ENCODE data around the gene TBC1D32. TPM values are rescaled to one million over a fixed set of nuclear protein-coding genes. Genes with fewer than 3 reads are reported as not detected.
"Not testable (repeated sequence)": the region's sequence is repeated elsewhere in the genome, so short reads cannot be mapped to it uniquely, and the experiment has no call there.

The TBC1D32 gene
- total RNA-seq, 1 donor from 2014 or later, result 7.9 TPM

DNA sequence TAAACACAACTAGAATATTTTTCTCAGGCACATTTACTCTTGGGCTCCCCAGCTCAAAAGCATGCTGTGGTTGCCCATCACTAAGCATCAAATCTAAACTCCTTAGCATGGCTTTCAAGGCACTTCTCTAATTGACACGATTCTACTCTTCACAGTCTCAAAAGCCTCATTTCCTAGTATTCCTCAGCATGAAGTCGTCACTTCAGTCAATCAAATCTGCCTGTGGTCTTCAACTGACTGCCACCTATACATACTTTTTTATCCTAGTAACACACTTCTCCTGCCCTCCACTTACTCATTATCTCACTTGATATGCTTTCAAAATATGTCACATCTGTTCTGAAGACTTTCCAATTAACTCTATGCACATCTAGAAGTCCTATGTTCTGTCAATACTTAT, 110.3 kb downstream of the TBC1D32 start:
- no peak for DNase-seq (ENCODE audit: low read depth)
- H3K4me3 ChIP-seq (ENCODE audit: low read depth, low read length), result no peak overlapping the region
- no peak for FAIRE-seq
- no peaks in the 10 kb centered on the region for H3K36me3 ChIP-seq (ENCODE audit: control insufficient read depth, insufficient read depth, low read length)
- TF ChIP-seq, protein P1, sequence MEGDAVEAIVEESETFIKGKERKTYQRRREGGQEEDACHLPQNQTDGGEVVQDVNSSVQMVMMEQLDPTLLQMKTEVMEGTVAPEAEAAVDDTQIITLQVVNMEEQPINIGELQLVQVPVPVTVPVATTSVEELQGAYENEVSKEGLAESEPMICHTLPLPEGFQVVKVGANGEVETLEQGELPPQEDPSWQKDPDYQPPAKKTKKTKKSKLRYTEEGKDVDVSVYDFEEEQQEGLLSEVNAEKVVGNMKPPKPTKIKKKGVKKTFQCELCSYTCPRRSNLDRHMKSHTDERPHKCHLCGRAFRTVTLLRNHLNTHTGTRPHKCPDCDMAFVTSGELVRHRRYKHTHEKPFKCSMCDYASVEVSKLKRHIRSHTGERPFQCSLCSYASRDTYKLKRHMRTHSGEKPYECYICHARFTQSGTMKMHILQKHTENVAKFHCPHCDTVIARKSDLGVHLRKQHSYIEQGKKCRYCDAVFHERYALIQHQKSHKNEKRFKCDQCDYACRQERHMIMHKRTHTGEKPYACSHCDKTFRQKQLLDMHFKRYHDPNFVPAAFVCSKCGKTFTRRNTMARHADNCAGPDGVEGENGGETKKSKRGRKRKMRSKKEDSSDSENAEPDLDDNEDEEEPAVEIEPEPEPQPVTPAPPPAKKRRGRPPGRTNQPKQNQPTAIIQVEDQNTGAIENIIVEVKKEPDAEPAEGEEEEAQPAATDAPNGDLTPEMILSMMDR (IDR thresholded peaks at IDR 0.05; ENCODE audit: insufficient read depth, low read length, severe bottlenecking), result no peak
- no peaks in the 10 kb centered on the region for H3K27me3 ChIP-seq (ENCODE audit: control insufficient read depth, insufficient read depth, low read length)

DNA sequence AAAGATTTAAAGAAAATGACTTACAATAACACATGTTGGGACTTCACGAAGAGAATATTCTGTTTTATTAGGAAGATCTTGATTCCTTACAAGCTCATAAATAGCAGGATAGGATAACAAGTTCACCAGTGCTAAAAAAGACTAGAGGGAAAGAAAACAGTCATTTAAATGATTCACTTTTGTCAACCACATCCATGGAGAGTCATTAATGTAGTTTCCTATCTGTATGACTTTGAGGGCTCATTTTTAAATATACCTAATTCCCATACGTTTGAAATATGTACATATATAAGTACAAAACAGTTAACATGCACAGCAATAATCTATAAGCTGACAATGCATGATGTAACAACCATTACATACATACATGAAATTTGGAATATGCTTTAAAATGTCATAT, 111.1 kb downstream of the TBC1D32 start:
- TF ChIP-seq, protein P1 (IDR thresholded peaks at IDR 0.05; ENCODE audit: insufficient read depth, low read length, severe bottlenecking), result no peak
- FAIRE-seq, result no peak
- peak; percentile 6 for DNase-seq (ENCODE audit: low read depth)
- no peaks in the 10 kb centered on the region for H3K27me3 ChIP-seq (ENCODE audit: control insufficient read depth, insufficient read depth, low read length)
- H3K4me3 ChIP-seq (ENCODE audit: low read depth, low read length), result no peak overlapping the region
- no peaks in the 10 kb centered on the region for H3K36me3 ChIP-seq (ENCODE audit: control insufficient read depth, insufficient read depth, low read length)

DNA sequence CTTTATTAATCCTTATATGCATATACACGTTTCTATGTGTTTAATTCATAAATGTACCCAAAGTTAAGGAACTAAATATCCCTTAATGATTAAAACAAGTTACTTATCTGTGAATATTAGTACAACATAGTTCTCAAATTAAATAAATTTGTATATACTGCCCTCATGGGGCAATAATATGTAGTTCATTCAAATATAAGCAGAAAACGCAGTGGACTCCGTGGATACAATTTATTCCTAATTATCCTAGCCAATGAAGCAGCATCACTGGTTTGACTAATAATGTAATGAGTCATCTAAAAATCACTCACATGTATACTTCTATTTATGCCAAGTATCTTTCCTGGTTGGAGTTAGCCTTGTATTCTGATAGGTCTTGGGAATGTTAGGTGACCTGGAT, 111.6 kb downstream of the TBC1D32 start:
- no peaks in the 10 kb centered on the region for H3K36me3 ChIP-seq (ENCODE audit: control insufficient read depth, insufficient read depth, low read length)
- FAIRE-seq (no peak), DNase-seq (ENCODE audit: low read depth) (peak; percentile 77)
- TF ChIP-seq, protein P1 (IDR thresholded peaks at IDR 0.05; ENCODE audit: insufficient read depth, low read length, severe bottlenecking), result no peak
- no peaks in the 10 kb centered on the region for H3K27me3 ChIP-seq (ENCODE audit: control insufficient read depth, insufficient read depth, low read length)
- no peak overlapping the region for H3K4me3 ChIP-seq (ENCODE audit: low read depth, low read length)

DNA sequence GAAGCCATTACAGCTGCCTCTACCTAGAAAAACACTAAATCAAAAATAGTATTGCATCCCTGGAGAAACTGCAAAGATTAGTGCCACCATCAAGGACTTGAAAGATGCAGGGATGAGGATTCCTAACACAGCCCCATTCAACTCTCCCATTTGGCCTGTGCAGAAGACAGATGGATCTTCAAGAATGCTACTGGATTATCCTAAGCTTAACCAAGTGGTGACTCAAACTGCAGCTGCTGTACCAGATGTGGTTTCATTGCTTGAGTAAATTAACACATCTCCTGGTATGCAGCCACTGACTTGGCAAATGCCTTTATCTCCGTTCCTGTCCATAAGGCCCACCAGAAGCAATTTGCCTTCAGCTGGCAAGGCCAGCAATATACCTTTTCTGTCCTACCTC, 117.4 kb downstream of the TBC1D32 start:
- Histone ChIP-seq H3K4me3 (ENCODE audit: low read depth, low read length) (no peak overlapping the region), H3K36me3 (ENCODE audit: control insufficient read depth, insufficient read depth, low read length) (no peaks in the 10 kb centered on the region), H3K27me3 (ENCODE audit: control insufficient read depth, insufficient read depth, low read length) (no peaks in the 10 kb centered on the region)
- TF ChIP-seq, protein P1 (IDR thresholded peaks at IDR 0.05; ENCODE audit: insufficient read depth, low read length, severe bottlenecking), result no peak
- DNase-seq (ENCODE audit: low read depth) (peak; percentile 2), FAIRE-seq (no peak)

DNA sequence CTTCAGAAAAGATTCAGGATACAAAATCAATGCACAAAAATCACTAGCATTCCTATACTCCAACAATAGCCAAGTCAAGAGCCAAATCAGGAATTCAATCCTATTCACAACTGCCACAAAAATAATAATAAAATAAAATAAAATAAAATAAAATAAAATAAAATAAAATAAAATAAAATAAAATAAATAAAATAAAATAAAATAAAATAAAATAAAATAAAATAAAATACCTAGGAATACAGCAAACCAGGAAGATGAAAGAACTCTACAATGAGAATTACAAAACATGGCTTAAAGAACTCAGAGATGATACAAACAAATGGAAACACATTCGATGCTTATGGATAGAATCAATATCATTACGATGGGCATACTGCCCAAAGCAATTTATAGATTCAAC, 120.9 kb downstream of the TBC1D32 start:
- not testable (repeated sequence) for FAIRE-seq; H3K36me3 ChIP-seq (ENCODE audit: control insufficient read depth, insufficient read depth, low read length); H3K27me3 ChIP-seq (ENCODE audit: control insufficient read depth, insufficient read depth, low read length); DNase-seq (ENCODE audit: low read depth); H3K4me3 ChIP-seq (ENCODE audit: low read depth, low read length)

DNA sequence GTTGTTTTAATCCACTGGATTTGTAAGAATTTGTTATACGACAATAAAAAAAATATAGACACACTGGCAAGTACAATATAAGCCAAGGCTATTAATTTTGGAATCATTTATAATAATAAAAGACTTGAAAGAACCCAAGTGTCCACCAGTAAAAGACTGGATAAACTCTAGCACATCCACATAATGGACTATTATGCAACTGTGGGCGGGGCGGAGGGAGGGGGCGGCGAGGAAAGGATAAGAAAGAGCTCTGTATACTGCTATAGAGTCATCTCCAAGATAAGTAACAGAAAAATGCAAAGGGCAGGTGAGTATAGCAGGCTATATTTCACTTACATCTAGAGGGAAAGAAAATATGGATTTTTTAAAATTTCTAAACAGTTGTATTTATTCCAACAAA, 123.3 kb downstream of the TBC1D32 start:
- no peak for FAIRE-seq
- TF ChIP-seq, protein P1 (IDR thresholded peaks at IDR 0.05; ENCODE audit: insufficient read depth, low read length, severe bottlenecking), result no peak
- no peaks in the 10 kb centered on the region for H3K36me3 ChIP-seq (ENCODE audit: control insufficient read depth, insufficient read depth, low read length)
- H3K27me3 ChIP-seq (ENCODE audit: control insufficient read depth, insufficient read depth, low read length), result no peaks in the 10 kb centered on the region
- no peak overlapping the region for H3K4me3 ChIP-seq (ENCODE audit: low read depth, low read length)
- no peak for DNase-seq (ENCODE audit: low read depth)
